Karpas-422 (cell line): ENCODE measurements around the gene COL11A2. TPM values are rescaled to one million over a fixed set of nuclear protein-coding genes. Genes with fewer than 3 reads are reported as not detected.

Experiments used
- DNase-seq: peaks from one replicate; pipeline ENCODE4 v3.0.0-alpha.2; 2015
- H2AFZ ChIP-seq: fragments of 200-600 bp; sonication (generic); 2 replicates; pipeline ENCODE4 v1.6.1; 2014; ENCODE audit warnings: antibody characterized with exemption, low read length, mixed read lengths
- H3K27ac ChIP-seq: fragments of 200-600 bp; sonication (generic); 2 replicates; pipeline ENCODE4 v1.5.1; 2014; ENCODE audit warnings: mild to moderate bottlenecking, low read length, moderate library complexity
- H3K27me3 ChIP-seq: fragments of 200-600 bp; sonication (generic); 2 replicates; pipeline ENCODE4 v1.6.1; 2014; ENCODE audit warnings: low read length, mixed read lengths
- H3K36me3 ChIP-seq: fragments of 200-600 bp; sonication (generic); 2 replicates; pipeline ENCODE4 v1.6.1; 2014; ENCODE audit warnings: low read length, mixed read lengths; ENCODE audit not compliant: insufficient read depth
- H3K4me1 ChIP-seq: fragments of 200-600 bp; sonication (generic); 2 replicates; pipeline ENCODE4 v1.6.1; 2014; ENCODE audit warnings: mild to moderate bottlenecking, low read length, mixed read lengths
- H3K4me2 ChIP-seq: fragments of 200-600 bp; sonication (generic); 2 replicates; pipeline ENCODE4 v1.6.1; 2014; ENCODE audit warnings: low read length, low read depth, mild to moderate bottlenecking; ENCODE audit not compliant: poor library complexity, severe bottlenecking
- H3K4me3 ChIP-seq: fragments of 200-600 bp; sonication (generic); 2 replicates; pipeline ENCODE4 v1.5.1; 2014; ENCODE audit warnings: mild to moderate bottlenecking, antibody characterized with exemption, low read length, mixed read lengths
- H3K79me2 ChIP-seq: fragments of 200-600 bp; sonication (generic); 2 replicates; pipeline ENCODE4 v1.6.1; 2014; ENCODE audit warnings: mild to moderate bottlenecking, low read length, mixed read lengths
- H3K9ac ChIP-seq: fragments of 200-600 bp; sonication (generic); 2 replicates; pipeline ENCODE4 v1.6.0; 2014; ENCODE audit warnings: low read length
- H3K9me2 ChIP-seq: fragments of 200-600 bp; sonication (generic), shearing (Covaris generic); replicated peaks from 2 replicates; pipeline ENCODE4 v1.6.0; 2014; ENCODE audit warnings: mild to moderate bottlenecking, low read length, moderate library complexity; ENCODE audit not compliant: insufficient read depth
- H3K9me3 ChIP-seq: fragments of 300-700, 200-600 bp; sonication (generic); 2 replicates; pipeline ENCODE4 v1.6.1; 2014; ENCODE audit warnings: low read length, mixed read lengths
- H4K20me1 ChIP-seq: fragments of 200-600 bp; sonication (generic); 2 replicates; pipeline ENCODE4 v1.6.1; 2014; ENCODE audit warnings: mild to moderate bottlenecking, antibody characterized with exemption, low read length, low read depth; ENCODE audit not compliant: insufficient read depth
- total RNA-seq: library from RNA; depleted of rRNA; stranded (reverse); fragments of >200 nt; shearing (Covaris generic); gene quantifications from 2 replicates; pipeline ENCODE4 v1.2.3, GENCODE V29; 2014; ENCODE audit warnings: low replicate concordance

COL11A2 gene
- total RNA-seq, 1 experiment from 2014 or later = 0.41 TPM

- Histone ChIP-seq H3K27me3 (no peaks in the 10 kb centered on the region), H3K9me2 (no peaks in the 10 kb centered on the region)
These were observed 22.7 kb downstream of the COL11A2 start for GRCh38 chr6:33169291-33170175.

GRCh38 chr6:33168639-33169038, 23.6 kb downstream of the COL11A2 start:
- no peaks in the 10 kb centered on the region for H3K9me3 ChIP-seq
- no peak for DNase-seq
- no peaks in the 10 kb centered on the region for H3K36me3 ChIP-seq
- no peaks in the 10 kb centered on the region for H3K27me3 ChIP-seq
- H3K79me2 ChIP-seq = no peaks in the 10 kb centered on the region
- H3K27ac ChIP-seq = no peak overlapping the region
- peaks cover 17% of the 10 kb centered on the region for H3K4me1 ChIP-seq
- H4K20me1 ChIP-seq = no peaks in the 10 kb centered on the region
- no peak overlapping the region for H3K4me2 ChIP-seq
- H3K9ac ChIP-seq = no peak overlapping the region
- H3K9me2 ChIP-seq = no peaks in the 10 kb centered on the region
- H3K4me3 ChIP-seq = no peak overlapping the region
- H2AFZ ChIP-seq = no peak overlapping the region

More at GRCh38 chr6:33169291-33170175, 22.7 kb downstream of the COL11A2 start:
- H4K20me1 ChIP-seq = no peaks in the 10 kb centered on the region
- H2AFZ ChIP-seq = no peak overlapping the region
- no peaks in the 10 kb centered on the region for H3K9me3 ChIP-seq
- no peaks in the 10 kb centered on the region for H3K36me3 ChIP-seq
- peak overlapping the region; percentile 47 for H3K4me2 ChIP-seq
- no peaks in the 10 kb centered on the region for H3K79me2 ChIP-seq
- no peak overlapping the region for H3K4me3 ChIP-seq
- no peak overlapping the region for H3K27ac ChIP-seq
- peaks cover 17% of the 10 kb centered on the region for H3K4me1 ChIP-seq
- no peak for DNase-seq
- H3K9ac ChIP-seq = no peak overlapping the region

- Histone ChIP-seq H3K9me2 (no peaks in the 10 kb centered on the region), H3K27ac (no peak overlapping the region), H3K4me3 (no peak overlapping the region), H3K9ac (no peak overlapping the region), H2AFZ (no peak overlapping the region), H3K4me1 (peaks cover 17% of the 10 kb centered on the region), H3K4me2 (no peak overlapping the region), H3K79me2 (no peaks in the 10 kb centered on the region), H4K20me1 (no peaks in the 10 kb centered on the region), H3K9me3 (no peaks in the 10 kb centered on the region), H3K27me3 (no peaks in the 10 kb centered on the region), H3K36me3 (no peaks in the 10 kb centered on the region)
- no peak for DNase-seq
These were observed 24.0 kb downstream of the COL11A2 start for GRCh38 chr6:33168284-33168601.

DNA sequence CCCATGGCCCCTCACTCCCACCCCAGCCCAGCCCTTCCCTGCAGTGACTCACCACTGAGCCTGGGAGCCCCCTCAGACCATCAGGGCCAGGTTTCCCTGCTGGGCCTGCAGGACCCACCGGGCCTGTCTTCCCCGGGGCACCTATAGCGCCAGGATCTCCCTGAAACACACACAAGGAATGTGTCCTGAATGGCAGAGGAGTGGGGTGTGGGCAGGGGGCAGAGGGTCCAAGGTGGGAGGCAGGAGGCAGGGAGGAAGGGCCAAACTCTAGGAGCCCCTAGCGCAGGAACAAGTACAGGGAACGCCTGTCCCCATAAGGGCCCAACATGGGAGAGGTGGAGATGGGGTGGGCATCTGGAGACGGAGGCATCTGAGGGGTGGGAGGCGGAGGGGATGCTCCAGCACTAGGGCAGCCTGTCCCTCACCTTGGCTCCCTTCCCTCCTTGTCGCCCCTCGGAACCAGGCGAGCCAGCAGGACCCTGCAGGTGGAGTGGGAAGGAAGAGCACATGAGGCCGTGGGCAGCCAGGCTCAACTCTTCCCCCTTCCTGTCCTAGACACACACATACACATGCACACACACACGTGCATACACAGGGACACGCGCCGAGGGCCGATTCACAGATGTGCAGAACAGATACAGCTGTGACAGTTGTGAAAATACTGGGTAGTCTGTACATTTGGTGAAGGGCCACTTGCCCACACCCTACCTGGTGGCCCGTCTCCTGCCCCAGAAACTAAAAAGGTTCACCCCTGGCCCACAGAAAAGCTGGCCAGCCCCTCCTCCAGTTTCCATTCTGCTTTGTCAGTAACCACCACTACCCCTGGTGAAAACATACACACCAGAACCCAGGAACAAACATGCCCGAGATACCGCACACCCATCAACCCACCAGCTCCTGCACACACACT, 24.6 kb downstream of the COL11A2 start:
- H3K36me3 ChIP-seq = no peaks in the 10 kb centered on the region
- no peak overlapping the region for H3K4me2 ChIP-seq
- peaks cover 17% of the 10 kb centered on the region for H3K4me1 ChIP-seq
- H3K9me2 ChIP-seq = no peaks in the 10 kb centered on the region
- H2AFZ ChIP-seq = no peak overlapping the region
- no peaks in the 10 kb centered on the region for H4K20me1 ChIP-seq
- DNase-seq = no peak
- no peak overlapping the region for H3K27ac ChIP-seq
- no peaks in the 10 kb centered on the region for H3K79me2 ChIP-seq
- H3K9ac ChIP-seq = no peak overlapping the region
- no peaks in the 10 kb centered on the region for H3K9me3 ChIP-seq
- no peaks in the 10 kb centered on the region for H3K27me3 ChIP-seq
- no peak overlapping the region for H3K4me3 ChIP-seq

- no peak overlapping the region for H3K9ac ChIP-seq
- H4K20me1 ChIP-seq = no peaks in the 10 kb centered on the region
- no peak for DNase-seq
These were observed 25.5 kb downstream of the COL11A2 start for GRCh38 chr6:33166811-33167210.

GRCh38 chr6:33166363-33166762, 25.9 kb downstream of the COL11A2 start:
- Histone ChIP-seq H4K20me1 (no peaks in the 10 kb centered on the region), H3K4me1 (peaks cover 28% of the 10 kb centered on the region), H3K4me3 (no peak overlapping the region), H3K27me3 (no peaks in the 10 kb centered on the region), H3K27ac (no peak overlapping the region), H3K9me2 (no peaks in the 10 kb centered on the region), H3K9me3 (no peaks in the 10 kb centered on the region), H3K4me2 (no peak overlapping the region), H3K36me3 (no peaks in the 10 kb centered on the region), H2AFZ (no peak overlapping the region), H3K79me2 (no peaks in the 10 kb centered on the region), H3K9ac (no peak overlapping the region)
- DNase-seq = no peak

More at GRCh38 chr6:33166811-33167210, 25.5 kb downstream of the COL11A2 start:
- Histone ChIP-seq H3K79me2 (no peaks in the 10 kb centered on the region), H3K4me3 (no peak overlapping the region), H3K27me3 (no peaks in the 10 kb centered on the region), H3K9me2 (no peaks in the 10 kb centered on the region), H3K27ac (no peak overlapping the region), H2AFZ (no peak overlapping the region), H3K4me1 (peaks cover 24% of the 10 kb centered on the region), H3K9me3 (no peaks in the 10 kb centered on the region), H3K36me3 (no peaks in the 10 kb centered on the region), H3K4me2 (no peak overlapping the region)

DNA sequence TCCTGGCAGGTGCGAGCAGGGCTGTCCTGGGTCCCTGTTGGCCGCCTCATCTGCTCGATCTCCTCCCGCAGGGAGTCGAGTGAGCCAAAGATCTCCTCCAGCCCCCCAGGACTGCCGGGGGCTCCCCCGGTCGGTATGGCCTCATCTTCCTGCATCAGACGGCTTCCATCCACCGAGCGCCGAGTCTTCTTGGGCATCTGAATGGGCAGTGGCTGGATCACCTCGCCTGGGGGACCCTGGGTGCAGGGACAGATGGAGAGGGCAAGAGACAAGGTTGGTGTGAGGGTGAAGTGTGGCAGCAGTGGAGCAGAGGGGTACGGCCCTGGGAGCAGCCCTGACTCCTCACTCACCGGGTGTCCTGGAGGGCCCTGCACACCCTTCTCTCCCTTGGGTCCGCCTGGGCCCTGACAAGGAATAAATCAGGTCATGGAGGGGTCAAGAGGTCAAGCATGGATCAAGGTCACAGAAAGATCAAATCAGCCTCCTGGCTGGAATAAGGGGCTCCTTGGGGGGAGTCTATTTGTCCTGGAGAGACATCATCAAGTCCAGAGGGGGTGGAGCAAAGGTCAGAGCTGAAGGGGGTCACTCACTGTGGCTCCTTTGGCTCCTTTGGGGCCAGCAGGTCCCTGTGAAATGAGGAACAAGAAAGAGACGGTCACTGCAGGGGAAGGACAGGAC, 26.5 kb downstream of the COL11A2 start:
- Histone ChIP-seq H3K27ac (no peak overlapping the region), H3K36me3 (no peaks in the 10 kb centered on the region), H4K20me1 (no peaks in the 10 kb centered on the region), H3K4me1 (peaks cover 26% of the 10 kb centered on the region), H3K79me2 (no peaks in the 10 kb centered on the region), H3K4me3 (no peak overlapping the region), H3K4me2 (no peak overlapping the region), H2AFZ (no peak overlapping the region), H3K9me2 (no peaks in the 10 kb centered on the region), H3K27me3 (no peaks in the 10 kb centered on the region), H3K9me3 (no peaks in the 10 kb centered on the region), H3K9ac (no peak overlapping the region)
- DNase-seq = no peak
